GM23338 (cell line): ENCODE results near the gene CST9.

Experiments used
- CTCF ChIP-seq, 2 experiments: fragments of 200-600 bp in 1 of 2; sonication (generic) in 1 of 2; conservative IDR thresholded peaks; 2 replicates each; pipeline versions ENCODE4 v1.5.1 to v1.6.1; 2016 to 2017; ENCODE audit warnings: antibody characterized with exemption in 2 of 2, low read depth in 2 of 2, mild to moderate bottlenecking in 2 of 2, moderate library complexity in 1 of 2
- EZH2 ChIP-seq: fragments of 200-600 bp; sonication (generic); IDR thresholded peaks from one replicate; pipeline ENCODE4 v1.8.0; 2017; ENCODE audit warnings: antibody characterized with exemption, mild to moderate bottlenecking, low read depth; ENCODE audit not compliant: unreplicated experiment
- EZH2phosphoT487 ChIP-seq: fragments of 200-600 bp; sonication (generic); IDR thresholded peaks from one replicate; pipeline ENCODE4 v1.8.1; 2018; ENCODE audit warnings: antibody characterized with exemption; ENCODE audit not compliant: unreplicated experiment
- JUNB ChIP-seq: IDR thresholded peaks from one replicate; pipeline ENCODE4 v1.6.1; 2016; ENCODE audit warnings: antibody characterized with exemption; ENCODE audit not compliant: unreplicated experiment
- POLR2AphosphoS5 ChIP-seq: IDR thresholded peaks from 2 replicates; pipeline ENCODE4 v1.6.1; 2016; ENCODE audit warnings: antibody characterized with exemption, low read depth
- REST ChIP-seq: IDR thresholded peaks from one replicate; pipeline ENCODE4 v1.6.1; 2018; ENCODE audit warnings: antibody characterized with exemption; ENCODE audit not compliant: unreplicated experiment
- ZNF331 ChIP-seq: fragments of 250-450 bp; sonication (Bioruptor Pico); IDR thresholded peaks from 2 replicates; pipeline ENCODE4 v1.5.0; 2020; ENCODE audit warnings: low read depth, mild to moderate bottlenecking, moderate library complexity

GRCh38 chr20:23652371-23652770, 46.7 kb upstream of the CST9 start:
- TF ChIP-seq CTCF (conservative IDR thresholded peaks at IDR 0.05; ENCODE audit: low read depth in 2 of 2), result no peak
- no peak for TF ChIP-seq EZH2
- TF ChIP-seq POLR2AphosphoS5, result no peak
- no peak for TF ChIP-seq ZNF331 (CRISPR knock-in tag)
- TF ChIP-seq EZH2phosphoT487, result no peak
- no peak for TF ChIP-seq JUNB
- no peak for TF ChIP-seq REST
